ENCODE data around the gene C11orf21. TPM values are rescaled to one million over a fixed set of nuclear protein-coding genes. Genes with fewer than 3 reads are reported as not detected.
A peak's percentile ranks its signal among the peaks of the same experiment; 100 is the strongest.

The C11orf21 gene
- total and polyA plus RNA-seq, 9 donors: 0.12 to 0.75 (median 0.35) TPM; not detected in 2

DNA sequence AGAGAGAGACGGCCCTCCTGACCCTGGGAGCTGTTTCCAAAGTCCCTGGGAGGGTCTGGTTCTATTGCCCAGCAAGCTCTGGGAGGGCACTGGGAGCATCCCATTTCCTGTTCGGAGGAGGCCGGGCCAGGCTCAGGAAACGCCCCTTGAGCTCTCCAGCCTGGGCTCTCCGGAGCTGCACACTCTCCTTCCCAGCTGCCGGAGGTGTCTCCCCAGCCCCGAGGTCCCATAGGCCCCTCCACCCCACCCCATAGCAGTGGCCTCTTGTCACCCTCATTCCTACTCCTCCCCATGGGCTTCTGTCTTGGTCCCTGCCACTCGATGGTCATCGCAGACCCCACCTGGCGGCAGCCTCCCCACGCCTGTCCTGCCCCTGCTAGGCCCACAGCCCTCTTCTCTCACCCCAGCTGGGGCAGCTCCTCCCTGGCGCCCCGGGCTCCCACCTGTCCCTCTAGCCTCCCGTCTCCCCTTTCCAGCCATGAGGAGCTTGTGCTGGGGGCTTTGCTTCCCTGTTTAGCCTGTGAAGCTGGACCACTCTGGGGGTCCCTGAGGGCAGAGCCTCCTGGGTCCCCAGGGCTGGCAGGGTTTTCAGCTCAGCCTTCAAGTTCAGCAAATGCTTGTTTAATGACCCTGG is 2.9 kb upstream of the C11orf21 start:
- H3K9me3 ChIP-seq: no peaks in the 10 kb centered on the region
- DNase-seq: peak in 2 of 5 donors; percentile 34 to 40
- no peaks in the 10 kb centered on the region for H3K36me3 ChIP-seq
- H3K27me3 ChIP-seq: no peaks in the 10 kb centered on the region
- intact Hi-C loops (cut with DNase I): loop anchor here (1.0 to 10.0 kb wide), 9 partner anchors 78 to 1422 kb away; no protein-coding TSS in a partner anchor
- TF ChIP-seq POLR2A (IDR thresholded peaks at IDR 0.05) (no peak), EP300 (IDR thresholded peaks at IDR 0.05) (no peak)
- TF ChIP-seq, protein P1, sequence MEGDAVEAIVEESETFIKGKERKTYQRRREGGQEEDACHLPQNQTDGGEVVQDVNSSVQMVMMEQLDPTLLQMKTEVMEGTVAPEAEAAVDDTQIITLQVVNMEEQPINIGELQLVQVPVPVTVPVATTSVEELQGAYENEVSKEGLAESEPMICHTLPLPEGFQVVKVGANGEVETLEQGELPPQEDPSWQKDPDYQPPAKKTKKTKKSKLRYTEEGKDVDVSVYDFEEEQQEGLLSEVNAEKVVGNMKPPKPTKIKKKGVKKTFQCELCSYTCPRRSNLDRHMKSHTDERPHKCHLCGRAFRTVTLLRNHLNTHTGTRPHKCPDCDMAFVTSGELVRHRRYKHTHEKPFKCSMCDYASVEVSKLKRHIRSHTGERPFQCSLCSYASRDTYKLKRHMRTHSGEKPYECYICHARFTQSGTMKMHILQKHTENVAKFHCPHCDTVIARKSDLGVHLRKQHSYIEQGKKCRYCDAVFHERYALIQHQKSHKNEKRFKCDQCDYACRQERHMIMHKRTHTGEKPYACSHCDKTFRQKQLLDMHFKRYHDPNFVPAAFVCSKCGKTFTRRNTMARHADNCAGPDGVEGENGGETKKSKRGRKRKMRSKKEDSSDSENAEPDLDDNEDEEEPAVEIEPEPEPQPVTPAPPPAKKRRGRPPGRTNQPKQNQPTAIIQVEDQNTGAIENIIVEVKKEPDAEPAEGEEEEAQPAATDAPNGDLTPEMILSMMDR (IDR thresholded peaks at IDR 0.05): no peak
- 53 to 64% (median 62%) methylated on average over 14 of the region's 14 CpGs for WGBS, 3 donors
- H3K27ac ChIP-seq: peak overlapping the region; percentile 48 to 71
- H3K4me3 ChIP-seq: no peak overlapping the region
- peaks cover 27% of the 10 kb centered on the region for H3K4me1 ChIP-seq (ENCODE audit: insufficient read depth)

DNA sequence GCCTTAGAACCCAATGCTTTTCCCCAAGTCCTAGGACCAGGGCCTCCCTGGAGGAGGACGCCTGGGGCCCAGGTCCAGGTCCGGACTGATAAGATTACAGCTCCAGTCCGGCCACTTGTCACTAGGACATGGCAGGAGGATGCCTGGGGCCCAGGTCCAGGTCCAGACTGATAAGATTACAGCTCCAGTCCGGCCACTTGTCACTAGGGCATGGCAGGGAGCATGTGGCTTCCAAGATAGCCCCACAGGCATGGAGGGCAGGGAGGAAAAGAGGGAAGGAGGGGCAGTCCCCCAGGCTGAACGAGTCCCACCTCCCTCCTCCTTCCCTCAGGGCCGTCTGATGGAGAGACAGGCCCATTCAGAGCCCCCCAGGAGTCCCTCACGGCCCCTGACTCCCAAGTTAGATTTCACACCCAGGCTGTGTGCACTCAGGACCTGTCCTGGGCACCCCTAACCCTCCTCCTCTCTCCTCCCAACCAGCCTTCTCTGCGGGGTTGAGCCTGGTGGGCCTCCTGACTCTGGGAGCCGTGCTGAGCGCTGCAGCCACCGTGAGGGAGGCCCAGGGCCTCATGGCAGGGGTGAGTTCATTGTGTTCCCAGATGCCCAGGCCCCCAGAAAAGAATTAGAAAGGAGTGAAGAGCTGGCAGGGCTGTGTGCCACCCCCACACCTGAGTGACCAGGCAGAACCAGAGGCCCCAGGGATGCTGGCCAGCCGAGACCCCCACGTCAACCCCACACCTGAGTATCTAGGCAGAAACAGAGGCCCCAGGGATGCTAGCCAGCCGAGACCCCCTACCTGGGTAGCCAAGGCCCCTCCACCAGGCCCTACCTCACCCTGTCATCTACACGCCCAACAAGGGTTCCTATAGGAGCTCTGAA is 2.1 kb upstream of the C11orf21 start:
- peak in 2 of 5 donors; percentile 24 to 37 for DNase-seq
- Histone ChIP-seq H3K36me3 (no peaks in the 10 kb centered on the region), H3K4me1 (ENCODE audit: insufficient read depth) (peaks cover 27% of the 10 kb centered on the region), H3K27ac (peak overlapping the region; percentile 48 to 71), H3K4me3 (no peak overlapping the region), H3K27me3 (no peaks in the 10 kb centered on the region), H3K9me3 (no peaks in the 10 kb centered on the region)
- intact Hi-C loops (cut with DNase I): loop anchor here (2.0 to 10.0 kb wide), 6 partner anchors 107 to 1422 kb away; no protein-coding TSS in a partner anchor
- 74 to 78% (median 76%) methylated on average over 14 to 15 of the region's 15 CpGs for WGBS, 3 donors
- TF ChIP-seq EP300 (IDR thresholded peaks at IDR 0.05): no peak
- TF ChIP-seq, protein P1 (IDR thresholded peaks at IDR 0.05): no peak
- TF ChIP-seq POLR2A (IDR thresholded peaks at IDR 0.05): no peak

DNA sequence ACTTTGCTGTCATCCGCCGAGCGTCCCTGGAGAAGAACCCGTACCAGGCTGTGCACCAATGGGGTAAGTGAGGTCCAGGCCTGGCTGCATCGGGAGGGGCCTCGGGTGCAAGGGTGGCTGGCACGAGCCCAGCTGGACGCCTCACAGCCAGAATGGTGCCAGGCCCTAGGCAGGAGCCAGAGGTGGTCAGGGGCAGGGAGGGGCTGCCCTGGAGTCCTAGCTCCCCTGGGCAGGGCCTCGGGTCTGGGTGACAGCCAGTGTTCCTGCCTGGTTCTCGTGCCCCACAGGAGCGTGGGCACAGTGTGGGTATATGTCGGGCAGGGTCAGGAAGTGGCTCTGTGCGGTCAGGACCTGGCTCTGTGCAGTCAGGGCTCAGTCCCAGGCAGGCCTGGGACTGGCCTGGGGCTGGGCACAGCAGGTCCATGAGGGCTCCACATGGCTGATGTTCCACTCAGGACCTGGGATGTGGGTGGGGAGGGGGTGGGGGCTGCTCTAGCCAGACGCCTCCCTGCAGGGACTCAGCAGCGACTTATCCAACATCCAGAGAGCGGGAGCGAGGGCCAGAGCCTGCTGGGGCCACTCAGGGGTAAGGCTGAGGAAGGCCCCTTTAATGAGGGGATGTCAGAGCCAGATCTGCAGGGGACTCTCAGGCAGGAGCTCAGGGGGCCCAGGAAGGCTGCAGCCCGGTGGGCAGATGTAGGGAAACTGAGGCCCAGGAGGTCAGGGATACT is 1.3 kb upstream of the C11orf21 start:
- intact Hi-C loops (cut with DNase I): loop anchor here in 3 of 4 donors (5.0 to 10.0 kb wide), 3 partner anchors 106 to 1421 kb away; no protein-coding TSS in a partner anchor
- Histone ChIP-seq H3K27ac (no peak overlapping the region), H3K9me3 (no peaks in the 10 kb centered on the region), H3K4me3 (no peak overlapping the region), H3K27me3 (no peaks in the 10 kb centered on the region), H3K4me1 (ENCODE audit: insufficient read depth) (peaks cover 27% of the 10 kb centered on the region), H3K36me3 (no peaks in the 10 kb centered on the region)
- peak in 3 of 5 donors; percentile 28 to 44 (median 39) for DNase-seq
- 68 to 77% (median 73%) methylated on average over 17 to 18 of the region's 18 CpGs for WGBS, 3 donors
- TF ChIP-seq, protein P1 (IDR thresholded peaks at IDR 0.05): no peak
- TF ChIP-seq POLR2A (IDR thresholded peaks at IDR 0.05): no peak
- no peak for TF ChIP-seq EP300 (IDR thresholded peaks at IDR 0.05)

Measured in ovary (tissue), 9 donors.